MM.1S (cell line): Measurements from ENCODE around the gene TTBK1.

ENCODE experiments used
- CTCF ChIP-seq: fragments of 300-600 bp; sonication (generic); IDR thresholded peaks from 2 replicates; pipeline ENCODE4 v1.5.1; 2016; ENCODE audit warnings: antibody characterized with exemption, low read length, mixed read lengths
- EZH2phosphoT487 ChIP-seq: fragments of 300-600 bp; sonication (generic); IDR thresholded peaks from 2 replicates; pipeline ENCODE4 v1.6.1; 2018; ENCODE audit warnings: antibody characterized with exemption, low read length

GRCh38 chr6:43219119-43219518, 24.2 kb upstream of the TTBK1 start:
- no peak for TF ChIP-seq CTCF
- TF ChIP-seq EZH2phosphoT487, result no peak
